Gastrocnemius medialis (tissue), 4 donors: ENCODE results near the gene MTM1. TPM values are rescaled to one million over a fixed set of nuclear protein-coding genes. Genes with fewer than 3 reads are reported as not detected.

Experiments used
- ATAC-seq, 2 donors: fragments of 150-250 bp; one replicate each; pipeline ENCODE4 v1.9.1; 2016
- DNase-seq, 2 donors: peaks; one replicate each; pipeline ENCODE4 v3.0.0-alpha.2; 2019
- H3K27ac ChIP-seq, 4 donors: fragments of 200-600 bp; sonication (generic); 1 replicate in 1 of 4; 2 replicates in 3 of 4; pipeline ENCODE4 v1.5.1; 2016 to 2018; ENCODE audit warnings: mild to moderate bottlenecking in 2 of 4, moderate library complexity in 1 of 4
- H3K27me3 ChIP-seq, 3 donors: fragments of 200-600 bp; sonication (generic) in 2 of 3; 1 replicate in 1 of 3; 2 replicates in 2 of 3; pipeline versions ENCODE4 v1.5.1 to v1.6.0; 2016 to 2019; ENCODE audit warnings: mild to moderate bottlenecking in 1 of 3, moderate library complexity in 1 of 3
- H3K36me3 ChIP-seq, 2 donors: fragments of 200-600 bp; sonication (generic) in 1 of 2; one replicate each; pipeline ENCODE4 v1.5.1; 2017 to 2018
- H3K4me1 ChIP-seq, 2 donors: fragments of 200-600 bp; sonication (generic) in 1 of 2; one replicate each; pipeline ENCODE4 v1.5.1; 2016 to 2017; ENCODE audit warnings: mild to moderate bottlenecking in 2 of 2
- H3K4me3 ChIP-seq, 4 donors: fragments of 200-600 bp; sonication (generic) in 3 of 4; 1 replicate in 1 of 4; 2 replicates in 3 of 4; pipeline ENCODE4 v1.5.1; 2016 to 2019; ENCODE audit warnings: mild to moderate bottlenecking in 2 of 4
- H3K9me3 ChIP-seq, 3 donors: fragments of 200-600 bp; sonication (generic) in 2 of 3; 1 replicate in 1 of 3; 2 replicates in 2 of 3; pipeline ENCODE4 v1.5.1; 2016 to 2019
- POLR2A ChIP-seq, 2 donors: fragments of 450-650 bp; IDR thresholded peaks; one replicate each; pipeline ENCODE4 v1.6.1; 2017; ENCODE audit warnings: antibody characterized with exemption in 2 of 2, mild to moderate bottlenecking in 2 of 2, moderate library complexity in 2 of 2
- in situ Hi-C, 4 donors: fragments of 200-750 bp; cut with MboI; loops; one replicate each; pipeline versions ENCODE4 v1.15.0 to v1.8.0; 2017; ENCODE audit warnings: low sequenced_read_pairs in 4 of 4
- intact Hi-C: fragments of 100-400 bp; cut with DNase I; formaldehyde crosslinking; loops from one replicate; pipeline ENCODE4 v1.15.1; 2023; ENCODE audit warnings: low total_unique reads
- total RNA-seq, 4 donors: library from RNA; depleted of rRNA; stranded (reverse); fragments of >200 nt; gene quantifications; one replicate each; pipeline versions ENCODE4 v1.1.0 to v1.2.3, GENCODE V29; 2016
- TF ChIP-seq, protein P1 (sequence below), 5 experiments: fragments of 450-650 bp in 3 of 5; fragments of 200-600 bp in 2 of 5; sonication (generic) in 2 of 5; IDR thresholded peaks in 4 of 5; conservative IDR thresholded peaks in 1 of 5; 1 replicate in 4 of 5; 2 replicates in 1 of 5; pipeline ENCODE4 v1.5.1; 2016 to 2019; ENCODE audit warnings: antibody characterized with exemption in 5 of 5, mild to moderate bottlenecking in 3 of 5, moderate library complexity in 3 of 5

The MTM1 gene
- total RNA-seq, 4 donors from 2014 or later, result 6.3 to 18.1 (median 11.5) TPM

DNA sequence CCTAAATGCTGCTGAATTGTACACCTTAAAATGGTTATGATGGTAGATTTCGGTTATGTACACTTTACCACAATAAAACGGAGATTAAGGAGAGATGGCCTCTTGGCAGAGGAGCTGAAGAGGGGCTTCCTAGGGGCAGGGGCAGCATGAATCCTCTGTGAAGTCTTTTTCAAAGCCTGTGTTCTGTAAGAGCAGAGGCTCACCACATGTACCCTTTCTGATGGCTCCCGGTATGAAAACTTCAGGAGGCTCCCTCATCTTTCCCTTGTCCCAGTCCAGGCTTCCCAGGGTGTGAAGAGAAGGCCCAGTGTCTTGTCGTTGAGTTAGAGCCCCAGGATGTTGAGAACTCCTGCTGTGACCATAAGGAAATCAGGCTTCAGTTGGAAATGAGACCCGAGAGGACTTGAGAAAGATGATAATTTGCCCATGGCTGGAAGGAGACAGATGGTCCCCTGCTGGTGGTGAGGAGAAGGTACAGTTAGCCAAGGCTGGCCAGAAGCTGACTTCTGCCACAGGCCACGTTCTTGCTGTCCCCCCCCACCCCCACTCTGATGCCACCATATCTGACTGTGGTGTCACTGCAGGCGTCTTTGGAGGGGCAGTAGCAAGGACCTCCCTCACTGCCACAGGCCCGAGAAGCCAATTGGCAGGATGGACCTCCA, 31.8 kb upstream of the MTM1 start:
- in situ Hi-C loops, result no loop called here
- no peak for TF ChIP-seq POLR2A (IDR thresholded peaks at IDR 0.05)
- TF ChIP-seq, protein P1, sequence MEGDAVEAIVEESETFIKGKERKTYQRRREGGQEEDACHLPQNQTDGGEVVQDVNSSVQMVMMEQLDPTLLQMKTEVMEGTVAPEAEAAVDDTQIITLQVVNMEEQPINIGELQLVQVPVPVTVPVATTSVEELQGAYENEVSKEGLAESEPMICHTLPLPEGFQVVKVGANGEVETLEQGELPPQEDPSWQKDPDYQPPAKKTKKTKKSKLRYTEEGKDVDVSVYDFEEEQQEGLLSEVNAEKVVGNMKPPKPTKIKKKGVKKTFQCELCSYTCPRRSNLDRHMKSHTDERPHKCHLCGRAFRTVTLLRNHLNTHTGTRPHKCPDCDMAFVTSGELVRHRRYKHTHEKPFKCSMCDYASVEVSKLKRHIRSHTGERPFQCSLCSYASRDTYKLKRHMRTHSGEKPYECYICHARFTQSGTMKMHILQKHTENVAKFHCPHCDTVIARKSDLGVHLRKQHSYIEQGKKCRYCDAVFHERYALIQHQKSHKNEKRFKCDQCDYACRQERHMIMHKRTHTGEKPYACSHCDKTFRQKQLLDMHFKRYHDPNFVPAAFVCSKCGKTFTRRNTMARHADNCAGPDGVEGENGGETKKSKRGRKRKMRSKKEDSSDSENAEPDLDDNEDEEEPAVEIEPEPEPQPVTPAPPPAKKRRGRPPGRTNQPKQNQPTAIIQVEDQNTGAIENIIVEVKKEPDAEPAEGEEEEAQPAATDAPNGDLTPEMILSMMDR (IDR thresholded peaks at IDR 0.05 in 4 of 5, conservative IDR thresholded peaks at IDR 0.05 in 1 of 5), result no peak
- H3K9me3 ChIP-seq, result peaks cover 0 to 16% (median 4%) of the 10 kb centered on the region in 3 donors
- H3K4me1 ChIP-seq, result no peaks in the 10 kb centered on the region
- ATAC-seq (no peak), DNase-seq (no peak)
- no peak overlapping the region for H3K27ac ChIP-seq
- no peaks in the 10 kb centered on the region for H3K36me3 ChIP-seq
- intact Hi-C loops, result no loop called here
- H3K4me3 ChIP-seq, result no peak overlapping the region
- H3K27me3 ChIP-seq, result no peaks in the 10 kb centered on the region

- in situ Hi-C loops, result no loop called here
- no peak overlapping the region for H3K27ac ChIP-seq
- no peak for ATAC-seq
Observed at GRCh38 chrX:150537851-150538250, 30.6 kb upstream of the MTM1 start.

GRCh38 chrX:150540965-150541364, 27.5 kb upstream of the MTM1 start:
- no peaks in the 10 kb centered on the region for H3K27me3 ChIP-seq
- peaks cover 0 to 14% (median 4%) of the 10 kb centered on the region in 3 donors for H3K9me3 ChIP-seq
- intact Hi-C loops, result no loop called here
- no peak overlapping the region for H3K27ac ChIP-seq
- no peaks in the 10 kb centered on the region for H3K4me1 ChIP-seq
- H3K36me3 ChIP-seq, result no peaks in the 10 kb centered on the region
- H3K4me3 ChIP-seq, result no peak overlapping the region
- in situ Hi-C loops, result no loop called here
- TF ChIP-seq, protein P1 (IDR thresholded peaks at IDR 0.05 in 4 of 5, conservative IDR thresholded peaks at IDR 0.05 in 1 of 5), result no peak
- no peak for TF ChIP-seq POLR2A (IDR thresholded peaks at IDR 0.05)
- ATAC-seq (no peak), DNase-seq (no peak)

More at GRCh38 chrX:150537851-150538250, 30.6 kb upstream of the MTM1 start:
- intact Hi-C loops, result no loop called here
- no peak for DNase-seq
- no peaks in the 10 kb centered on the region for H3K4me1 ChIP-seq
- no peaks in the 10 kb centered on the region for H3K36me3 ChIP-seq
- no peak overlapping the region for H3K4me3 ChIP-seq
- no peak for TF ChIP-seq POLR2A (IDR thresholded peaks at IDR 0.05)
- TF ChIP-seq, protein P1 (IDR thresholded peaks at IDR 0.05 in 4 of 5, conservative IDR thresholded peaks at IDR 0.05 in 1 of 5), result no peak
- no peaks in the 10 kb centered on the region for H3K27me3 ChIP-seq
- H3K9me3 ChIP-seq, result peaks cover 0 to 16% (median 4%) of the 10 kb centered on the region in 3 donors

- no peak for TF ChIP-seq POLR2A (IDR thresholded peaks at IDR 0.05)
- TF ChIP-seq, protein P1 (IDR thresholded peaks at IDR 0.05 in 4 of 5, conservative IDR thresholded peaks at IDR 0.05 in 1 of 5), result no peak
- intact Hi-C loops (no loop called here), in situ Hi-C loops (no loop called here)
- Histone ChIP-seq H3K27ac (peak overlapping the region in 1 of 4 donors; percentile 41), H3K36me3 (no peaks in the 10 kb centered on the region), H3K4me3 (no peak overlapping the region), H3K9me3 (no peaks in the 10 kb centered on the region), H3K4me1 (no peaks in the 10 kb centered on the region), H3K27me3 (no peaks in the 10 kb centered on the region)
- ATAC-seq (no peak), DNase-seq (no peak)
Observed at GRCh38 chrX:150542846-150543229, 25.6 kb upstream of the MTM1 start.
